SK-MEL-5 (cell line): Measurements from ENCODE around the gene ABHD2. TPM values are rescaled to one million over a fixed set of nuclear protein-coding genes. Genes with fewer than 3 reads are reported as not detected.
"Not testable (repeated sequence)": the region's sequence is repeated elsewhere in the genome, so short reads cannot be mapped to it uniquely, and the experiment has no call there.

Experiments used
- DNase-seq: peaks from one replicate; pipeline ENCODE4 v3.0.0-alpha.2; 2016; ENCODE audit warnings: low read depth, low spot score
- in situ Hi-C: cut with HindIII; loops from 2 replicates; pipeline ENCODE4 v1.10.0; 2016; ENCODE audit warnings: low sequenced_read_pairs, high pct_unique_total_duplicates, low pct_unique_long_range_greater_than_20kb
- total RNA-seq: library from RNA; depleted of rRNA; stranded (reverse); fragments of >200 nt; shearing (Covaris generic); gene quantifications from 2 replicates; pipeline ENCODE4 v1.2.3, GENCODE V29; 2014

Gene ABHD2
- total RNA-seq, 1 experiment from 2014 or later = 46.7 TPM

DNA sequence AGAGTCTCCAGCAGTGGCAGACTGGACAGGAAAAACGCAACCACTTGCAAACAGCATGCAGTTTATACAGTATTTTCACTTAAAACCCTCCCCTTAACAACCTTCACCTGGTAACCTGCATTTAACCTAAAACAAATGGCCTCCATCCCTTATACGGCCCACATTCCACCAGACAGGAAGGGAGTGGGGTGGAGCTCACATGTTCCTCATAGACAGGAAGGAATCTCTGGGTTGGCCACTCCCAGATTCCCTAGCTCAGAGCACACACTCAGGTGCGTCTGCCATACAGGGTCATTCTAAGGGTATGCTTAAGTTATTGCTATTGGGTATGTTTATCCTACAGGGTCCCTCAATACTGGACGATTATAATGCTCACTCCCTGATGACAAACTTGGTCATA lies 16.8 kb upstream of the ABHD2 start:
- in situ Hi-C loops = no loop called here
- DNase-seq = no peak

GRCh38 chr15:89072277-89072869 lies 15.9 kb upstream of the ABHD2 start:
- DNase-seq = no peak
- in situ Hi-C loops = no loop called here

GRCh38 chr15:89074402-89075012 lies 13.7 kb upstream of the ABHD2 start:
- in situ Hi-C loops = no loop called here
- no peak for DNase-seq

- DNase-seq = no peak
- in situ Hi-C loops = no loop called here
These were observed 13.1 kb upstream of the ABHD2 start for GRCh38 chr15:89075101-89075640.

DNA sequence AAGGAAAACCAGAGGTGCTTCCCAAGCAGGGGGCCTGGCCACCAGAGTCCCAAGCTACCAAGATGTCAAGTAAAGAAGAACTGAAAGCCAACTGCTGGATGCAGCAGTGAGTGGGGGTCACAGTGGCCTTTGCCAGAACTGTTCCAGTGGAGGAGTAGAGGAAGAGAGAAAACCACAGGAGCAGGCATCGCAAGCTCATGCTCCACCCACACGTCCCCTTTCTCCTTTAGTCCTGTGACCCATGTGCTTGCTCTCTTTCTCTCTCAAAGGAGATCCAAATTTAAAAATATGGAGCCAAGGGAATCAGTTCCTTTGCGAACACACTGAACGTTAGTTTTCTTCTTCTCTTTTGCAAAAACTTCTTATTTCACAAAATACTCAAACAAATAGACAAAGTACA lies 12.4 kb upstream of the ABHD2 start:
- in situ Hi-C loops = no loop called here

GRCh38 chr15:89077750-89078149 lies 10.5 kb upstream of the ABHD2 start:
- in situ Hi-C loops = no loop called here
- no peak for DNase-seq

More for the DNA sequence above, 12.4 kb upstream of the ABHD2 start:
- no peak for DNase-seq

- no peak for DNase-seq
- in situ Hi-C loops = no loop called here
These were observed 9.1 kb upstream of the ABHD2 start for GRCh38 chr15:89078851-89079810.

DNA sequence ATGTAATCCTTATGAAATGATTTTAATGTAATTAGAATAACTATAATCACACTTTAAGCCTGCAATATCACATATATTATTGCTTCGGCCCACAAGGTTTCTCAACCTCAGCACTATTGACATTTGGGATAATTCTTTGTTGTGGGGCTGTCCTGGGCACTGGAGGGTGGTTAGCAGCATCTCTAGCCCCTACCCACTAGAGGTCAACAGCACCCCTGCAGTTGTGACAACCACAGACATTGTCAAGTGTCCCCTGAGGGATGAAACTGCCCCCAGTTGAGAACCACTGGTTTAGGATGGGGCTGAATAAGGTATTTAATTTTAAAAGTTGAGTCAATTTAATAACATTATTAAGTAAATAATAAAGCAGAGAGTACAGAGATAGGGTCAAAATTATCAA lies 6.4 kb upstream of the ABHD2 start:
- no peak for DNase-seq

GRCh38 chr15:89083246-89083645 lies 5.0 kb upstream of the ABHD2 start:
- in situ Hi-C loops = no loop called here
- no peak for DNase-seq

More for the DNA sequence above, 6.4 kb upstream of the ABHD2 start:
- in situ Hi-C loops = no loop called here

DNA sequence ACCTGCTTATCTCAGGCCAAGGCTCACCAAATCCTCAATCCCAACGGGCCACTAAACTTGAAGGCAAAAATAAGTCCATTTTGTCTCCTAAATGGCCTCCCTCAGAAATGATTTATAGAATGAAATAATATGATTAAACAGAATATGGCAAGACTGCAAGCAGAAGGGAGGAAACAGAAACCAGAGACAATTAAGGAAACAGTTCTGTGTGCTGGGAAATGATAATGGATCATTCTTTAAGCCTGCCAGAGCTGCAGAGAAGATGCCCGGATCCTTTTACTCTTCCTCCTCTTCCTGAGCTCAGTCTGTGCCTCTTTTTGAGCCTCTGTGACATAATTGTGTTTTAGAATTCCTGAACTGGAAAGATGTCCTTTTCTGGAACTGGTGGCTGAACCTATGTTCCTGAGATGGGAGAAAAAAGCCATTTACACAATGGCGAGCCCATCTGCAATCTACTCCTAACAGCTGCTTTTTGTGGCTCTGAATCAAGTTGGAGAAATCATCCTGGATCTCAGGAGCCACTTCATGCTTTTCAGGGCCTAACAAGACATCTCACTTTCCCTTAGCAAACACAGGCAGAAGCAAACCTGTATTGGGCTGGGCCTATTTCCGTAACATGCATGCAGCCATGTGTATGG lies 2.8 kb upstream of the ABHD2 start:
- in situ Hi-C loops = no loop called here
- DNase-seq = no peak

DNA sequence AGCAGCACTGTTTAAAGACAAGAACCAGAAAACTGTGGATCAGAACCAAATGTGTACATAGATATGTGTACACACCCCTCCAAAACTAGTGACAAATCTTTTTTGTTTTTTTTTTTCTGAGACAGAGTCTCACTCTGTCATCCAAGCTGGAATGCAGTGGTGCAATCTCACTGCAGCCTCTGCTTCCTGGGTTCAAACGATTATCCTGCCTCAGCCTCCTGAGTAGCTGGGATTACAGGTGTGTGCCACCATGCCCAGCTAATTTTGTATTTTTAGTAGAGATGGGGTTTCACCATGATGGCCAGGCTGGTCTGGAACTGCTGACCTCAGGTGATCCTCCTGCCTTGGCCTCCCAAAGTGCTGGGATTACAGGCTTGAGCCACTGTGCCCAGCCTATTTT lies 2.3 kb upstream of the ABHD2 start:
- DNase-seq, in situ Hi-C loops: not testable (repeated sequence)

- in situ Hi-C loops, DNase-seq: not testable (repeated sequence)
These were observed 1.9 kb upstream of the ABHD2 start for GRCh38 chr15:89086390-89086789.

DNA sequence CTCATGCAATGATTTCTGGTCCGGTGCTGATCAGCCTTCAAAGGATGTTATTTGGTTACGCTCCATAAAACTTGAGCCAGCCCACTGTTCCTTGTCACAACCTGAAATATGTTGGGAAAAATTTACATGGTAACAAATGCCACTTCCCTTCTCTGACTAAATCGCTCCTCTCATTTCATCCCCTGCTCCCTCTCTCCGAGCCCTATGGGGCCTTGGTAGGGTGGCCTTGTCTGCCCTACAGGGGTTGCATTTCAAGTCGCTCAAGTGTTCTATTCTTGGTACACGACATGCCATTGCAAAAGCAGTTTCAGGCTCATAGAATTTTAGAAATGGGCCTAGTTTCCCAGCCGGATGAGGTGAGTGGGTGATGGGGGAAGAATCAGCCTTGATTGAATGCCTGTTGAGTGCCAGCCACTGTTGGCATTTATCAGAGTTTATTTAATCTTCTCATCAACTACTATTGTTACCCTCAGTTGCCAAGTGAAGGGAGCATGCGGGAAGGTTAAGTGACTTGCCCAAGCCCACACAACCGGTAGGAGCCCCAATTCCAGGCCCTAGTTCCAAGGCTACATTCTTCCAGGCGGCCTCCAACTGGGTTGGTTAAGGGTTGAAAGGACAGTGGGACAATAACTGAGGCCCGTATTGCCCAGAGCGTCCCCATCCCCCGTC lies 961 bp upstream of the ABHD2 start:
- no peak for DNase-seq
- in situ Hi-C loops = no loop called here

DNA sequence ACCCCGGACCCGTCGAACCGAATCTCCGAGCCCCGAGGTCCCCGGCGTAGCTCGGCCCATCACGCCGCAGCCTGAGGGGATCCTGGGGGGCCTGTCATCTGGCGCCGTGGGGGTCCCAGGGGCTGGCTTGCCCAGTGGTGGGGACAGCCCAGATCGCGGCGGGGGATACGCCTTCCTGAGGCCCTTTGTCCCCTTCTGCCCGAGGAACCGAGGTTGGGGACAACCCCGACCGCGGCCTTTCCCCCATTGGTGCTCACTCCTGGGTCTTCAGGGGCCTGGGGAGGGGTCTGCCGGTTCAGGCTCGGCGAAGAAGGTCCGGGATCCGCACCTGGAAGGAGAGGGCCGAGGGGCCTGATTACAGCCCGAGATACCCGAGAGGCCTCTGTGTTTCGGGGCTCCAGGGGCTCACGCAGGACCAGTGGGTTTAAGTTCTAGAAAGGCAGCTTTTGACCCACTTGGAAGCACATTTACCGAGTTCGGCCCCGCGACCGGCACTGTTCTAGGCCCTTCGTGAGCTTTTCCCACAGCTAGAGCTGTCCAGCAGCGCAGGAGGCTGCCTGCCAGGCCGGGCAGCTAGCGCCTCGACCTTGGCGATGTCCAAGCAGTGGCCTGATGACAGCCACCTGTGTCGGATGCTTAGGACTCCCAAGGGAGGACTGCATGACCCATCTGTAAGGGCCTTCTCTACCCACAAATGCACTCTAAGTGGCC lies 504 bp downstream of the ABHD2 start:
- in situ Hi-C loops = no loop called here
- no peak for DNase-seq

GRCh38 chr15:89089316-89090230 lies 1.3 kb downstream of the ABHD2 start:
- no peak for DNase-seq
- in situ Hi-C loops = no loop called here
